Activated naive CD4-positive, alpha-beta T cell treated with anti-CD3 and anti-CD28 coated beads for 36 hours (primary cell): ENCODE measurements around the gene PSME2. TPM values are rescaled to one million over a fixed set of nuclear protein-coding genes. Genes with fewer than 3 reads are reported as not detected.
A peak's percentile ranks its signal among the peaks of the same experiment; 100 is the strongest.

Experiments
- CTCF ChIA-PET: fragments of 350-600 bp; sonication (Branson Sonifier 250); formaldehyde crosslinking; loops from one replicate; lab custom pipeline; 2021; ENCODE audit warnings: antibody characterized with exemption; lab: Charles Lee
- DNase-seq: peaks from one replicate; pipeline ENCODE4 v3.0.0-alpha.2; 2020
- H3K27ac Mint-ChIP-seq: one replicate; pipeline ENCODE4 v1.8.0; 2021; ENCODE audit warnings: mild to moderate bottlenecking, mixed read lengths
- H3K27me3 Mint-ChIP-seq: one replicate; pipeline ENCODE4 v1.8.0; 2021; ENCODE audit warnings: low read depth, mixed read lengths
- H3K36me3 Mint-ChIP-seq: one replicate; pipeline ENCODE4 v1.8.0; 2021; ENCODE audit warnings: low read depth, mixed read lengths
- H3K4me1 Mint-ChIP-seq: one replicate; pipeline ENCODE4 v1.8.0; 2021; ENCODE audit warnings: low read depth, mixed read lengths
- H3K4me3 Mint-ChIP-seq: one replicate; pipeline ENCODE4 v1.8.0; 2021; ENCODE audit warnings: mild to moderate bottlenecking, moderate library complexity, mixed read lengths
- H3K9me3 Mint-ChIP-seq: one replicate; pipeline ENCODE4 v1.8.0; 2021; ENCODE audit warnings: mixed read lengths
- intact Hi-C: fragments of 100-400 bp; cut with micrococcal nuclease; formaldehyde crosslinking; loops from one replicate; pipeline ENCODE4 v1.15.1; 2023
- total RNA-seq, 2 experiments: library from RNA; stranded (reverse); gene quantifications; one replicate each; pipeline ENCODE4 v1.2.3, GENCODE V29; 2021

The PSME2 gene
- total RNA-seq, 2 experiments from 2014 or later: 392 to 404 TPM

DNA sequence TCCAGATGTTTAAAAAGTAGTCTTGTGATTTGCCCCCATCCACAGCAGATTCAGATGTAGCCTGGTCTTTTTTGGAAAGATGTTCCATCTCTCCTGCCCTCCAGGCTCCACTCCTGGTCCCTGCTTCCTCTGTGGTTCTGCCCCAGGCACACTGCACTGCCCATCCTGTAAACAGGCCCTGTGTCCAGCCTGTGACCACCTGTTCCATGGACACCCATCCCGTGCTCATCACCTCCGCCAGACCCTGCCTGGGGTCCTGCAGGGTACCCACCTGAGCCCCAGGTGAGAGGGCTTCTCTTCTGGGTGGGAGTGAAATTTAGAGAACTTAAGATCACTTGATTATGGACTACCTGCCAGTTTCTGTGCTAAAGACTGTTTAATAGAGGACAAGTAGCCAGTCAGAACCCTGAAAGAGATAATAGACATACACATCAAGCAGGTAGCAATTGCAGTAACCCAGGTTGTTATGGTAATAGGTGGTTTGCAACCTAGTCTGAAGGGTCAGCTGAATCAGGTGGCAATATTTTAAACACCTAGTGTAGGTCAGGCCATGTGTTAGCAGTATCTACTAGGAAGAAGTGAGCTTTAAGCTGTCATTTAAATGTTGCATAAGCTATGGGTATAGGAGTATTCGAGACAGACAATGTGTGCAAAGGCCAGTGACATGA, 3.0 kb upstream of the PSME2 start:
- intact Hi-C loops: loop anchor here (5.0 kb wide), 1 partner anchor 1057 kb away; no protein-coding TSS in a partner anchor
- Mint-ChIP-seq H3K4me3 (peak overlapping the region; percentile 40), H3K36me3 (peaks cover 51% of the 10 kb centered on the region), H3K27ac (peak overlapping the region; percentile 0), H3K4me1 (peaks cover 36% of the 10 kb centered on the region), H3K9me3 (no peaks in the 10 kb centered on the region), H3K27me3 (no peaks in the 10 kb centered on the region)
- DNase-seq: no peak
- CTCF ChIA-PET: interaction anchor here (0.9 to 6.9 kb wide), 3 partner anchors 11 to 93 kb away, joined by 3 to 63 read pairs (median 23); partner anchors contain the start of genes IRF9 and TINF2

GRCh38 chr14:24147761-24148428, 1.5 kb upstream of the PSME2 start:
- peaks cover 50% of the 10 kb centered on the region for H3K4me1 Mint-ChIP-seq
- CTCF ChIA-PET: interaction anchor here (1.1 to 6.9 kb wide), 7 partner anchors 10 to 149 kb away, joined by 3 to 63 read pairs (median 7); partner anchors contain the start of genes DCAF11, IPO4, IRF9 and NRL
- peak overlapping the region; percentile 59 for H3K27ac Mint-ChIP-seq
- no peaks in the 10 kb centered on the region for H3K27me3 Mint-ChIP-seq
- intact Hi-C loops: loop anchor here (1.0 to 5.0 kb wide), 11 partner anchors 12 to 1056 kb away; partner anchors contain the start of genes CHMP4A, DCAF11, DHRS1 and GMPR2
- H3K36me3 Mint-ChIP-seq: peaks cover 57% of the 10 kb centered on the region
- DNase-seq: no peak
- H3K9me3 Mint-ChIP-seq: no peaks in the 10 kb centered on the region
- H3K4me3 Mint-ChIP-seq: peak overlapping the region; percentile 97

DNA sequence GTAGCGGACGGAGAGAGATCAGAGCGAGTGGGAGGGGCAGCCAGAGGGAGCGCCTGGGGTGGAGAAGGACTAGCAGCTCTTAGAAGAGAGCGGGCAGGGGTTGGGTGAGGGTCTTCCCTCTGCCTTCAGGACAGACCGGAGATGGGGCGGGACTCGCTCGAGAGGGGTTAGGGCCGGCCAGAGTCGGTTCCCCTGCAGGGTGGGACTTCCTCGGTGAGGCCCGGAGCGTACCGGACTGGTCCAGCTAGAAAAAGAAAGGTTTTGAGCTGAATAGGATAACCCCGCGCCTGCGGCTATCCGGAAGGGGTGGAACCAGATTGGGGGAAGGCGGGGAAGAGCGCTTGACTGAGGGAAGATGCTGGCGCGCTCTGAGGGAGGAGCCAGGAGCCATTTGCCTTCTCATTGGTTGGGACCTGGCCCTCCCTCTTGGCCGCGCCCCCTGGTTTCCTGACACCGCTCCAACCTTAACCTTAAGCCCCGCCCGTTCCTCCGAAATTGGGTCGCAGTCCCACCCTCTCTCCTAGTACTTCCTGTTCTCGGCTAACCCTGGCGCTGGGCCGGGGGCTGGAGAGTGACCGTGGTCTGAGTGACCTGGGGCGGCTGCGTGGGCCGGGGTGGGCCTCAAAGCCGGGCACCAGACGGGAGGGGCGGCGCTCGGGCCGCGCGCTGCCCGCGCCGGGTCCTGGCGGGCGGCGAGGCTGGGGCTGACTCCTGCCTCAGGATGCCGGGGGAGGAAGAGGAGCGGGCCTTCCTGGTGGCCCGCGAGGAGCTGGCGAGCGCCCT, 759 bp upstream of the PSME2 start, which contains the start of gene RNF31:
Gene RNF31, plus strand, starts transcription at position 521 of the 783 bp plus-strand sequence. Its CDS starts 201 bp downstream, at position 722.
- Mint-ChIP-seq H3K9me3 (no peaks in the 10 kb centered on the region), H3K27me3 (no peaks in the 10 kb centered on the region), H3K27ac (peak within 1 kb of the TSS; percentile 99), H3K4me3 (peak within 1 kb of the TSS; percentile 97), H3K36me3 (peaks cover 58% of the 10 kb centered on the region), H3K4me1 (peaks cover 54% of the 10 kb centered on the region)
- CTCF ChIA-PET: interaction anchor here (0.7 to 6.9 kb wide), 16 partner anchors 9 to 284 kb away, joined by 3 to 63 read pairs (median 4); partner anchors contain the start of genes DCAF11, DHRS1, IPO4 and IRF9
- intact Hi-C loops: loop anchor here (1.0 to 5.0 kb wide), 14 partner anchors 11 to 1055 kb away; partner anchors contain the start of genes CHMP4A, DCAF11, DHRS1 and GMPR2
- DNase-seq: peak; percentile 99

DNA sequence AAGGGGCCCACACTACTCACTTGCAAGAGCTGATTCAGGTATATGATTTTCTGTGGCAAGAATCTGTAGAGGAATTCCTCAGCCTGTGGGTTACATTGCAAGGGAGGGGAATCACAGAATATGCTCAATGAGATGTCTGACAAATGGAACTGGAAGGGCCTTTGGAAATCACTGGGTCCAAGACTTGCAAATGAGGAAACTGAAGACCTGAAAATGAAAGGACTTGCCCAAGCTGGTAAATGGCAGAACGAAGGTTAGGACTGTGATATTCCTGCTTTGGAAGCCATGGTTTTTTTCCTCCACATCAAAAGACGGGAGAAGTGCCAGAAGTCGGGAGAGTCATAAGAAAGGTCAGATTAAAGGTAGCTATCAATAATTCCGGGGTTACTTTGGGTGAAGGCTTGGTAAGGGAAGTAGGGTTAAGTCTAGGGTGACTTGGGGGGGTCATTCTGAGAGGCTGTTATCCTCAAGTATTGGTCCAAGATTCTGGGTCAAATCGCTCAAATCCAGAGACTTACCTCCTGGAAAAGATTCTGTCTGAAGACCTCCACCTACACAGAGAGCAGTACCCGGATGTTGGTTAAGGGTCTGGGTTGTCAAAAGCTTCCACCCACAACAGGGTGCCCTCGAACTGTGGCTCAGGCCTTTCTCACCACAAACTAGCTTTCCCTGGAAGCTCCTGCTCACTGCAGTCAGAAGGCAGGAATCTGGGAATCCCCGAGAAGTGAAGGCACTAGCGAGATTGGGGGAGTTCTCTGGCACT, 539 bp downstream of the PSME2 start:
- Mint-ChIP-seq H3K36me3 (peaks cover 52% of the 10 kb centered on the region), H3K27ac (peak overlapping the region; percentile 99), H3K4me1 (peaks cover 59% of the 10 kb centered on the region), H3K9me3 (no peaks in the 10 kb centered on the region), H3K4me3 (peak overlapping the region; percentile 97), H3K27me3 (no peaks in the 10 kb centered on the region)
- intact Hi-C loops: loop anchor here (1.0 to 5.0 kb wide), 5 partner anchors 42 to 1054 kb away; partner anchors contain the start of genes DHRS1, IPO4, NOP9 and RABGGTA
- CTCF ChIA-PET: interaction anchor here (0.7 to 6.9 kb wide), 12 partner anchors 9 to 285 kb away, joined by 3 to 63 read pairs (median 4); partner anchors contain the start of genes DCAF11, IRF9 and NRL
- DNase-seq: no peak

DNA sequence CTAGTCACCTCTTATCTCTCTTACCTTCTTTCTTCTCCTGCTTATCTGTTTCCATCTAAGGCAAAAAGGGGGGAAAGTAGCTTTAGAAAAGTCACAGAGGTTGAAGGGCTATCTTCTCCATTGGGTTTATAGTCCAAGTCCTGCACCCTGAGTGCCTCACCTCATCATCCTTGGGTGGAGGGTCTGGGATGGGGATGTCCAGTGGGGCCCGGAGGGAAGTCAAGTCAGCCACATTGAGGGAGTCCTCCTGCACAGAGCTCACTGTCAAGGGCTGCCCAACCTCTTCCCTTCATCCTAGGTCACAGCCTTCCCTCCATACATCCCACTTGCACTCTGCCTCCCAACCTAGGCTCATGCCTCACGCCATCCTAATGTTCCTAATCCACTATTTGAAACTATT, 1.2 kb downstream of the PSME2 start:
- H3K9me3 Mint-ChIP-seq: no peaks in the 10 kb centered on the region

GRCh38 chr14:24144451-24144850, 2.0 kb downstream of the PSME2 start:
- peak overlapping the region; percentile 99 for H3K27ac Mint-ChIP-seq
- intact Hi-C loops: no loop called here
- H3K27me3 Mint-ChIP-seq: no peaks in the 10 kb centered on the region
- H3K36me3 Mint-ChIP-seq: peaks cover 51% of the 10 kb centered on the region
- DNase-seq: no peak
- CTCF ChIA-PET: interaction anchor here (1.7 to 6.9 kb wide), 2 partner anchors 7 to 16 kb away, joined by 5 to 63 read pairs; partner anchors contain the start of gene IRF9
- H3K4me3 Mint-ChIP-seq: no peak overlapping the region
- H3K9me3 Mint-ChIP-seq: no peaks in the 10 kb centered on the region
- H3K4me1 Mint-ChIP-seq: peaks cover 63% of the 10 kb centered on the region

More for the DNA sequence above, 1.2 kb downstream of the PSME2 start:
- no peak for DNase-seq
- Mint-ChIP-seq H3K4me1 (peaks cover 59% of the 10 kb centered on the region), H3K27ac (peak overlapping the region; percentile 99), H3K27me3 (no peaks in the 10 kb centered on the region), H3K4me3 (peak overlapping the region; percentile 97), H3K36me3 (peaks cover 52% of the 10 kb centered on the region)
- CTCF ChIA-PET: interaction anchor here (0.8 to 6.9 kb wide), 5 partner anchors 8 to 54 kb away, joined by 4 to 63 read pairs (median 5); partner anchors contain the start of genes DCAF11, IRF9 and NRL
- intact Hi-C loops: loop anchor here (5.0 kb wide), 1 partner anchor 1053 kb away; no protein-coding TSS in a partner anchor

DNA sequence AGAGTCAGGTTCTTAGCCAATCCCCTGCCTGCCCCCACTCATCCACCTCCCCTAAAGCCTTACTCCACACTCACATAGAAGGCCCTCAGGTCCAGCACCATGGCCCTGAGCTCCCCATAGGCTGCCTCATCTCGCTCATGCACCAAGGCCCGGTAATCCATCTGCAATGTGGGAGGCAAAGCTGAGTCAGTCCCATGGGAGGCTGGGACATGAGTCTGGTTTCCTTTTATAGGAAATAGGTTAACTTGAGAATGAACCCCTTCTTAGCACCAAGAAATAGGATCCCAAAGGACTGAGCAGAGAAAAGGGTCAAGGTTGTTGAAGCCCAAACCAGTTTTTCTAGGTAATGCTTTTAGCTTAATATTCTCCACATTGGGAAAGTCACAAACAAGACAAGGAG, 2.9 kb downstream of the PSME2 start:
- intact Hi-C loops: no loop called here
- Mint-ChIP-seq H3K36me3 (peaks cover 54% of the 10 kb centered on the region), H3K4me3 (no peak overlapping the region)

DNA sequence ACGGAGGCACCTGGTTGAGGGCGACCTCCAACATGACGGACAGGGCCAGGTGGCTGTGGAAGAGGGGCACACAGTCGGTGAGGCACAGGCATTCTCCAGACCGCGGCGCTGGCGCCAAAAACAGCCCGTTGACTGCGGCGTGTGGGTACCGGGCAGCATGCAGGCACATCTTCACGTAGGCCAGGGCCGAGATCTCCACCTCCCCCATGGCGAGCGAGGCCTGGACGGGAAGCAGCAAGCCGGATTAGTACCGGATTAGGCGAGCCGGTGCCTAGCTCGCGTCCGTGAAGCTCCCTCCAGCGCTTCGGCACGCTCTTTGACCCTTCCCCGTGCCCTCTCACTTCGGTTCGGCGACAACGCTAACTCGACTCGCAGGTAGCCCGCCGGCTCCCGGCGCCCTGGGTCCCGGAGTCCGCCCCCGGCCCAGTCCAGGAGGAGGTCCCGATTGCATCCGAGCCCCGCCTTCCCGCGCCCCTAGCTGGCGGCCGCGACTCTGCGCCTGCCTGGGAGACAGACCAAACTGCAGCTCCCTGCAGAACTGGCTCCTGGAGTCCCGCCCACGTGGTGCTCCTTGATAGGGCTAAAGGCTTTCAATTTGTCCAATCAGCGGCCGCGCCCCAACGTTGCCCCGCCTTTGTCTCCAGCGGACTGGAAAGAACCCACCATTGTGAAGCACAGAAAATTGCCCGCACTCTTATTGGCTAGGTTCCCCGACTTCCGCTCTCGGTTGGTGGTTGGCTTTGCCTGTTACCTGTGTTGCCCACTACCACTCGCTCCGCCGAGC, 5.1 kb downstream of the PSME2 start, which contains the start of gene EMC9:
Gene EMC9, minus strand, starts transcription at position 495 of the 784 bp plus-strand sequence. Its CDS starts 287 bp downstream, at position 208.
- Mint-ChIP-seq H3K27me3 (no peaks in the 10 kb centered on the region), H3K4me1 (peaks cover 73% of the 10 kb centered on the region), H3K36me3 (peaks cover 65% of the 10 kb centered on the region), H3K9me3 (no peaks in the 10 kb centered on the region), H3K27ac (peak within 1 kb of the TSS; percentile 93), H3K4me3 (peak within 1 kb of the TSS; percentile 99)
- DNase-seq: peak; percentile 100
- CTCF ChIA-PET: interaction anchor here (1.0 to 1.7 kb wide), 7 partner anchors 9 to 181 kb away, joined by 3 to 15 read pairs (median 4); partner anchors contain the start of gene IRF9
- intact Hi-C loops: loop anchor here (1.0 to 2.0 kb wide), 11 partner anchors 20 to 820 kb away; partner anchors contain the start of genes AP1G2, CHMP4A, DCAF11 and GMPR2

More for the DNA sequence above, 2.9 kb downstream of the PSME2 start:
- DNase-seq: no peak
- Mint-ChIP-seq H3K27ac (peak overlapping the region; percentile 57), H3K27me3 (no peaks in the 10 kb centered on the region), H3K4me1 (peaks cover 63% of the 10 kb centered on the region), H3K9me3 (no peaks in the 10 kb centered on the region)
- CTCF ChIA-PET: interaction anchor here (6.9 kb wide), 1 partner anchor 17 kb away, joined by 63 read pairs; the partner anchor contains the start of gene IRF9

GRCh38 chr14:24139272-24139934, 7.0 kb downstream of the PSME2 start:
- peak; percentile 38 for DNase-seq
- H3K4me3 Mint-ChIP-seq: peak overlapping the region; percentile 99
- H3K27ac Mint-ChIP-seq: peak overlapping the region; percentile 46
- intact Hi-C loops: no loop called here
- CTCF ChIA-PET: interaction anchor here (0.6 to 4.7 kb wide), 5 partner anchors 21 to 81 kb away, joined by 3 to 22 read pairs (median 3); partner anchors contain the start of genes DCAF11, IRF9 and NRL
- H3K9me3 Mint-ChIP-seq: no peaks in the 10 kb centered on the region
- no peaks in the 10 kb centered on the region for H3K27me3 Mint-ChIP-seq
- H3K36me3 Mint-ChIP-seq: peaks cover 51% of the 10 kb centered on the region
- peaks cover 61% of the 10 kb centered on the region for H3K4me1 Mint-ChIP-seq
